ENCODE measurements around the gene C20orf202.

The C20orf202 gene

GRCh38 chr20:1240549-1240948 is 37.3 kb downstream of the C20orf202 start:
- no peak for TF ChIP-seq FOXP2 (optimal IDR thresholded peaks at IDR 0.05; ENCODE audit: borderline replicate concordance, extremely low read depth, extremely low read length, insufficient read depth)
- no peak for TF ChIP-seq SIN3A (IDR thresholded peaks at IDR 0.05; ENCODE audit: borderline replicate concordance, insufficient read depth, low read length)
- TF ChIP-seq TAF1 (IDR thresholded peaks at IDR 0.05; ENCODE audit: borderline replicate concordance, insufficient read depth, low read length), result no peak
- TF ChIP-seq REST (IDR thresholded peaks at IDR 0.05; ENCODE audit: insufficient read depth in 1 of 2, low read depth in 2 of 2, low read length in 2 of 2), result no peak
- TF ChIP-seq POLR2AphosphoS5 (IDR thresholded peaks at IDR 0.05; ENCODE audit: low read depth, low read length), result no peak

GRCh38 chr20:1241456-1241855 is 38.2 kb downstream of the C20orf202 start:
- TF ChIP-seq SIN3A (IDR thresholded peaks at IDR 0.05; ENCODE audit: borderline replicate concordance, insufficient read depth, low read length) (no peak), REST (IDR thresholded peaks at IDR 0.05; ENCODE audit: insufficient read depth in 1 of 2, low read depth in 2 of 2, low read length in 2 of 2) (no peak), POLR2AphosphoS5 (IDR thresholded peaks at IDR 0.05; ENCODE audit: low read depth, low read length) (no peak), FOXP2 (optimal IDR thresholded peaks at IDR 0.05; ENCODE audit: borderline replicate concordance, extremely low read depth, extremely low read length, insufficient read depth) (no peak), TAF1 (IDR thresholded peaks at IDR 0.05; ENCODE audit: borderline replicate concordance, insufficient read depth, low read length) (no peak)

- TF ChIP-seq FOXP2 (optimal IDR thresholded peaks at IDR 0.05; ENCODE audit: borderline replicate concordance, extremely low read depth, extremely low read length, insufficient read depth), result no peak
- no peak for TF ChIP-seq SIN3A (IDR thresholded peaks at IDR 0.05; ENCODE audit: borderline replicate concordance, insufficient read depth, low read length)
- no peak for TF ChIP-seq REST (IDR thresholded peaks at IDR 0.05; ENCODE audit: insufficient read depth in 1 of 2, low read depth in 2 of 2, low read length in 2 of 2)
- no peak for TF ChIP-seq POLR2AphosphoS5 (IDR thresholded peaks at IDR 0.05; ENCODE audit: low read depth, low read length)
- no peak for TF ChIP-seq TAF1 (IDR thresholded peaks at IDR 0.05; ENCODE audit: borderline replicate concordance, insufficient read depth, low read length)
These were observed 38.8 kb downstream of the C20orf202 start for GRCh38 chr20:1242099-1242498.

GRCh38 chr20:1242530-1242929 is 39.3 kb downstream of the C20orf202 start:
- no peak for TF ChIP-seq POLR2AphosphoS5 (IDR thresholded peaks at IDR 0.05; ENCODE audit: low read depth, low read length)
- TF ChIP-seq TAF1 (IDR thresholded peaks at IDR 0.05; ENCODE audit: borderline replicate concordance, insufficient read depth, low read length), result no peak
- no peak for TF ChIP-seq SIN3A (IDR thresholded peaks at IDR 0.05; ENCODE audit: borderline replicate concordance, insufficient read depth, low read length)
- no peak for TF ChIP-seq FOXP2 (optimal IDR thresholded peaks at IDR 0.05; ENCODE audit: borderline replicate concordance, extremely low read depth, extremely low read length, insufficient read depth)
- no peak for TF ChIP-seq REST (IDR thresholded peaks at IDR 0.05; ENCODE audit: insufficient read depth in 1 of 2, low read depth in 2 of 2, low read length in 2 of 2)

- TF ChIP-seq SIN3A (IDR thresholded peaks at IDR 0.05; ENCODE audit: borderline replicate concordance, insufficient read depth, low read length) (no peak), TAF1 (IDR thresholded peaks at IDR 0.05; ENCODE audit: borderline replicate concordance, insufficient read depth, low read length) (no peak), POLR2AphosphoS5 (IDR thresholded peaks at IDR 0.05; ENCODE audit: low read depth, low read length) (no peak), REST (IDR thresholded peaks at IDR 0.05; ENCODE audit: insufficient read depth in 1 of 2, low read depth in 2 of 2, low read length in 2 of 2) (no peak), FOXP2 (optimal IDR thresholded peaks at IDR 0.05; ENCODE audit: borderline replicate concordance, extremely low read depth, extremely low read length, insufficient read depth) (no peak)
These were observed 42.3 kb downstream of the C20orf202 start for GRCh38 chr20:1245578-1245977.

Data from PFSK-1 (cell line).